Endodermal cell (in vitro differentiated cells): ENCODE measurements around the gene SMYD3. TPM values are rescaled to one million over a fixed set of nuclear protein-coding genes. Genes with fewer than 3 reads are reported as not detected.

Experiments used
- DNase-seq: peaks from one replicate; pipeline ENCODE4 v3.0.0-alpha.2; 2017
- H3K27ac ChIP-seq: 2 replicates; pipeline ENCODE4 v1.5.1; 2013; ENCODE audit warnings: mild to moderate bottlenecking, low read depth, low read length, moderate library complexity
- H3K27me3 ChIP-seq: 2 replicates; pipeline ENCODE4 v1.6.1; 2013; ENCODE audit warnings: mild to moderate bottlenecking, low read length, moderate library complexity; ENCODE audit not compliant: insufficient read depth, control insufficient read depth, poor library complexity, severe bottlenecking
- H3K36me3 ChIP-seq: 2 replicates; pipeline ENCODE4 v1.7.0; 2013; ENCODE audit warnings: mild to moderate bottlenecking, low read length, moderate library complexity; ENCODE audit not compliant: control insufficient read depth, insufficient read depth
- H3K4me1 ChIP-seq: one replicate; pipeline ENCODE4 v1.7.0; 2013; ENCODE audit warnings: low read length; ENCODE audit not compliant: control insufficient read depth, insufficient read depth
- H3K4me3 ChIP-seq: 2 replicates; pipeline ENCODE4 v1.5.1; 2013; ENCODE audit warnings: mild to moderate bottlenecking, low read length, moderate library complexity
- H3K9ac ChIP-seq: 2 replicates; pipeline ENCODE4 v1.6.1; 2013; ENCODE audit warnings: mild to moderate bottlenecking, low read length, moderate library complexity; ENCODE audit not compliant: poor library complexity, severe bottlenecking; ENCODE audit errors: extremely low read depth
- H3K9me3 ChIP-seq: 2 replicates; pipeline ENCODE4 v1.6.1; 2013; ENCODE audit warnings: mild to moderate bottlenecking, low read length, moderate library complexity; ENCODE audit not compliant: control insufficient read depth
- H3K27ac Mint-ChIP-seq: 2 replicates; pipeline ENCODE4 v1.8.0; 2020; ENCODE audit warnings: mixed read lengths
- H3K27me3 Mint-ChIP-seq: 2 replicates; pipeline ENCODE4 v1.8.0; 2021; ENCODE audit warnings: mild to moderate bottlenecking, mixed read lengths; ENCODE audit not compliant: insufficient read depth
- H3K36me3 Mint-ChIP-seq: 2 replicates; pipeline ENCODE4 v1.8.0; 2020; ENCODE audit warnings: low read depth, mixed read lengths
- H3K4me1 Mint-ChIP-seq: 2 replicates; pipeline ENCODE4 v1.8.0; 2020; ENCODE audit warnings: mixed read lengths
- H3K4me3 Mint-ChIP-seq: 2 replicates; pipeline ENCODE4 v1.8.0; 2020; ENCODE audit warnings: mild to moderate bottlenecking, moderate library complexity, mixed read lengths
- H3K9me3 Mint-ChIP-seq: 2 replicates; pipeline ENCODE4 v1.8.0; 2020; ENCODE audit warnings: mild to moderate bottlenecking, mixed read lengths
- CTCF ChIP-seq: fragments of 200-600 bp; sonication (generic); conservative IDR thresholded peaks from 2 replicates; pipeline ENCODE4 v1.5.0; 2021; ENCODE audit warnings: antibody characterized with exemption, mild to moderate bottlenecking
- WGBS, 2 experiments: methylation state at CpG; one replicate each; pipeline versions ENCODE4 v1.1.5 to v1.1.7; 2013; ENCODE audit warnings: missing lambda C conversion rate in 2 of 2, mixed read lengths in 1 of 2; ENCODE audit not compliant: insufficient coverage in 1 of 2, insufficient read length in 1 of 2; 5-methylcytosine and 5-hydroxymethylcytosine counted together
- total RNA-seq, 2 donors: library from RNA; stranded (reverse); fragmentation: NEBNext Ultra II Directional in 1 of 2; extraction: Animal tissue kit (Norgen Biotek cat#: 25700) in 1 of 2; gene quantifications; 2 replicates in 1 of 2; 3 replicates in 1 of 2; pipeline ENCODE4 v1.2.1, GENCODE V29; 2021

The SMYD3 gene
- total RNA-seq, 2 donors from 2014 or later, result 32.3 to 45.8 TPM

GRCh38 chr1:246197076-246197475, 310.0 kb downstream of the SMYD3 start:
- 89 to 91% methylated on average over 7 to 8 of the region's 9 CpGs for WGBS, 2 experiments
- TF ChIP-seq CTCF, result no peak
- Mint-ChIP-seq H3K4me3 (no peak overlapping the region), H3K27me3 (no peaks in the 10 kb centered on the region), H3K27ac (no peak overlapping the region), H3K36me3 (no peaks in the 10 kb centered on the region), H3K4me1 (no peaks in the 10 kb centered on the region), H3K9me3 (no peaks in the 10 kb centered on the region)
- Histone ChIP-seq H3K27ac (no peak overlapping the region), H3K27me3 (no peaks in the 10 kb centered on the region), H3K4me1 (no peaks in the 10 kb centered on the region), H3K9me3 (no peaks in the 10 kb centered on the region), H3K36me3 (no peaks in the 10 kb centered on the region), H3K4me3 (no peak overlapping the region), H3K9ac (no peak overlapping the region)
- no peak for DNase-seq

- no peaks in the 10 kb centered on the region for H3K9me3 Mint-ChIP-seq
- Histone ChIP-seq H3K4me1 (no peaks in the 10 kb centered on the region), H3K4me3 (no peak overlapping the region), H3K27ac (no peak overlapping the region), H3K36me3 (no peaks in the 10 kb centered on the region), H3K9ac (no peak overlapping the region), H3K9me3 (no peaks in the 10 kb centered on the region), H3K27me3 (no peaks in the 10 kb centered on the region)
- WGBS, 2 experiments, result 76% methylated on average over 7 of the region's 7 CpGs; no CpG with 5 or more reads in 1 of the 2 experiments
- no peak for TF ChIP-seq CTCF
- no peaks in the 10 kb centered on the region for H3K4me1 Mint-ChIP-seq
- H3K4me3 Mint-ChIP-seq, result no peak overlapping the region
- H3K27me3 Mint-ChIP-seq, result no peaks in the 10 kb centered on the region
- H3K36me3 Mint-ChIP-seq, result no peaks in the 10 kb centered on the region
- no peak overlapping the region for H3K27ac Mint-ChIP-seq
- no peak for DNase-seq
These were observed 311.8 kb downstream of the SMYD3 start for GRCh38 chr1:246195296-246195695.

- Mint-ChIP-seq H3K36me3 (no peaks in the 10 kb centered on the region), H3K4me1 (no peaks in the 10 kb centered on the region), H3K27ac (no peak overlapping the region), H3K4me3 (no peak overlapping the region), H3K9me3 (no peaks in the 10 kb centered on the region), H3K27me3 (no peaks in the 10 kb centered on the region)
- no peaks in the 10 kb centered on the region for H3K36me3 ChIP-seq
- no peaks in the 10 kb centered on the region for H3K9me3 ChIP-seq
- H3K4me3 ChIP-seq, result no peak overlapping the region
- DNase-seq, result no peak
- no peaks in the 10 kb centered on the region for H3K4me1 ChIP-seq
- 95 to 99% methylated on average over 9 to 12 of the region's 12 CpGs for WGBS, 2 experiments
- no peak for TF ChIP-seq CTCF
- no peak overlapping the region for H3K27ac ChIP-seq
- no peak overlapping the region for H3K9ac ChIP-seq
- no peaks in the 10 kb centered on the region for H3K27me3 ChIP-seq
These were observed 313.5 kb downstream of the SMYD3 start for GRCh38 chr1:246193537-246193936.
